GM21576 (cell line): ENCODE measurements around the gene ZNF750.

Experiments
- ATAC-seq: cut with Tn5 transposase; IDR thresholded peaks from one replicate; pipeline ENCODE4 v1.9.1; 2021; ENCODE audit warnings: mild to moderate bottlenecking, moderate library complexity; ENCODE audit not compliant: unreplicated experiment

ZNF750 gene

DNA sequence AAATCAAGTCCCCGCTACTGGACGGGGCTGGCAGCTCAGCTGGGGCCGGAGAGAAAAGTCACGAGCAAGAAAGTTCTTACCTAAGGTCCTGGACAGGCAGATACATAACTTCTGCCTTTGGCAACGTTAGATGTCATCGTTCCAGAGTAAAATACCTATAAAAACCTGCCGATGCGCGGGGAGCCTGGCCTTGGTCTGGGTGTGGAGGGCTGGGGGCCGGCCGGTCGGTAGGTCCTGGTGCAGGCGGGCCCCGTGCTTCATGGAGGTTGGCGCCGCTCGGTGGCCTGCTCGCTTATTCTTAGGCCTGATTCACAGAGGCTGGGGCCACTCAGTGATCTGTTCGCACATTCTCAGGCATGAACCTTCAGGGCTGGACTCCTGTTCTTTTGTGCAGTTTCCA lies 33.7 kb upstream of the ZNF750 start:
- no peak for ATAC-seq

DNA sequence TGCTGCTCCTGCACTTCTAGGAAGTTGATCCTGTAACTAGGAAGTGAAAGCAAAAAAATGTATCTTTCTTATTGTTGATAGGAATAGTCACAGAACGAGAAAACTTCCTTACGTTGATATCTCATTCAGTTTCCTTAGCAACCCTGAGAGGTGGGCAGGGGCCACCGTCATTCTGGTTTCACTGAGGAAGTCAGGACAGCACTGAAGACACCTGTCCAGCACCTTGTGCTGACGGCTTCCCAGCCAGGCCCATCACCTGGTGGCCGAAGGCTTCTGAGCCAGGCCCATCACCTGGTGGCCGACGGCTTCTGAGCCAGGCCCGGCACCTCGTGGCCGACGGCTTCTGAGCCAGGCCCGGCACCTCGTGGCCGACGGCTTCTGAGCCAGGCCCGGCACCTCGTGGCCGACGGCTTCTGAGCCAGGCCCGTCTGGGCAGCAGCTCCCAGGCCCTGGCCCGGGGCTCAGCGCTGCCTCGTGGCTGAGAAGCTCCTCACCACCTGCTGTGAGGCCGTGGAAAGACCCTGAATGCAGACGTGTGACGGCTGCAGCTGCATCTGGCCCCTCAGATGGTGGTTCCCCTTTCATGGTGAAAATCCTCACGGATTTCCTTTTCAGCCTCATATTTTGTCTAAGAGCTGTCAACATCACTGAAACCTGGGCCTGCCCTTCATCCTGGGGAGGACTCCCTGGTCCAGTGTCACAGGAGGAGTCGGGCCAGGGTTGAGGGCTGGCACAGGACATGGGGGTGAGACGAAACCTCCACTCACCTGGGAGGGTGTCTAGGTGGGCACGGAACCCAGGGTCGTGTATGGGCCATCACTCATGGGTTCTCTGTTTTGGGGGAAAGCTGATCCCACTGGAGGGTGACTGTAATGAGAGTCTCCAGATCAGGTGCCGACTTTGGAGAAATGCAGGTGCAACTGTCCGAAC lies 33.0 kb upstream of the ZNF750 start:
- no peak for ATAC-seq

DNA sequence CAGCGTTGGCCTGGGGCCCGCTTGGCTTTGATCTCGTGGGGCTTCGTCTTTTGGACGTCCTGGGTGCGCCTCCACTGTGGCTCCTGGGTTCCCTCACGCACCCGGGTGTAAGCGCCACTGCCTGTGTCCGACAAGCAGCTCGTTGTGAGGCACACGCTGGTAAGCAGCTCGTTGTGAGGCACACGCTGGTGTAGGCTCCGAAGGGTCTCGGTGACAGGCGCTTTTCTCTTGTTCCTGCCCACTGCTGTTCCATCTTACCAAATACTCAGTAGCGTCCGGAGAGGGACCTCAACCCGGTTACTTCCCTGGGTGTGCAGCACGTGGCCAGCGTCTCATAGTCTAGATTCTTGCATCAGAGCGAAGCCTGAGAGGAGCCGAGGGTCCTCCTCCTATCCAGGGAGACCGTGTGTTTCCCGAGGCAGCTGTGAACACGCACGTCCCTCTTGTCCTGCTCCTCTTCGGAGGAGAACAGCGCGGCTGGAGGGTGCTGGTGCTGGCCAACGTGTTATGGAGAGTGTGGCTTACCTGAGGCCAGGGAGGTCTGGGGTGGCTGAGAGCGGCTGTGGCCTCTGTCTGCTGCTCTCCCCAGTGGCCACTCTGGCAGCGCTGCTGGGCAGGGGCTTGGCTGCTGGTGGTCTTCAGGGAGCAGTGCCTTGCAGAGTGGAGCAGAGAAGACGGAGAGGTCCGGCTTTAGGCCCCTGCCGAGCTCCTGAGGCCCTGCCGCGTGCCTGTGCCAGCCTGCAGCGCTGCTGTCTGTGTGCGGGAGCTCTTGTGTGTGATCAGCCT lies 32.1 kb upstream of the ZNF750 start:
- ATAC-seq, result no peak

DNA sequence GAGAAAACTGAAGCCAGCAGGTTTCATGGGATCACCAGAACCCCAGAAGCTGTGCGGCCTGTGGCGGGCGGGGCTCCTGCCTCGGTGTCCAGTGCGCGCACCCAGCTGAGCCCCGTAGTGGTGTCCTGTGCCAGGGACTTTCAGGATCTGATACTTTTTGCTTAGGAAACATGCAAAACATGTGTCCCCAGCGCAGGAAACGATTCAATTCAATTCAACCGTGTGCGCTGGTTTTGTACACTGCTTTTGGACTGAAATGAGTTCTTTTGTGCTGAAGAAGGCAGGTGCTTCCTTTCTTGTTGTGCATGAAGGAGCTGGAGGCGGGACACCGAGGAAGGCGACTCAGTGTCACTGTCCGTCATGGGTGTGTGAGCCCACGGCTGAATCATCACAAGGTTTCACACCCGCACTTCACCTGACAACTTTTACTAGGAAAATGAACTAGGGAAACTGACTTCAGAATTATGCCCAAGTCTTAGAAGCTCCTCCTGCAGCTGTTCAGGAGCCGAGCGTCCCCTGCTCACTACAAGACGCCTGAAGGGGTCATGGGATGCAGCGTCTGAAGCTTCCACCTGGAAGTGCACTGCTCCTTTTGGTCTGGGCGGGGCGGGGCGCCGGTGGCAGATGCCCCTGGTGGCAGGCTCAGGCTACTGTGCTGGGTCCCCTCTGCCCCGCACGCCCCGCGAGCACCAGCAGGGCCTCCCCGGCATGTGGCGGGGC lies 31.4 kb upstream of the ZNF750 start:
- ATAC-seq, result peak; percentile 65

DNA sequence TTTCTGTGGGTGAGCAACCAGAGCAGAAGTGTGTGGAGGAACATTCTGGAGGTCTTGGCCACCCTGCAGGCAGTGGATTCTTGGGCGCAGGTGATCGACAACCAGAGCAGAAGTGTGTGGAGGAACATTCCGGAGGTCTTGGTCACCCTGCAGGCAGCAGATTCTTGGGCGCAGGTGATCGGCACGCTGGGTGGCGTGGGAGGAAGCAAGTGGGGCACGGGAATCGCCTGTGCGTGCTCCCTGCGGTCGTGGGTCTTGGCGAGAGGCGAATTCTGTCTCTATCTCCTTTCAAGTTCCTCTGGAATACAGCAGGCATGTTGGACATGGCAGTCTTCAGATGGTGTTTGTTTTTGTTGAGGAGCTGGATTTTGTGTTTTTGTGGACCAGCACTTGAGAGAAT lies 30.7 kb upstream of the ZNF750 start:
- ATAC-seq, result no peak

DNA sequence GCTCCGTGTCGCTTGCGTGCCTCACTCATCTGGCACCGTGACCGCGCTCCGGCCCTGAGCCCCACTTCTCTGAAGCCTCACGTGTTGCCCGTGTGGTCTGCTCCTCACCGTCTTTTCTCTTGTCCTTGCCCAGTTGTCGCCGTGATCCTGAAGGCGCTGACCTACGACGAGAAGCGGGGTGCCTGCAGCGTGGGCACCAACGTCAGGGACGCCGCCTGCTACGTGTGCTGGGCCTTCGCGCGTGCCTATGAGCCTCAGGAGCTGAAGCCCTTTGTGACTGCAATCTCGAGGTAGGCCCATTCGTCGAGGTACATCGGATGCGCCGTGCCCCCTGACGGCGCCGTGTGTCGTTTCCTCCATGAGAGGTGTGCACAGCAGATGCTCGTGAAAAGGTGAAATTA lies 30.3 kb upstream of the ZNF750 start:
- no peak for ATAC-seq

DNA sequence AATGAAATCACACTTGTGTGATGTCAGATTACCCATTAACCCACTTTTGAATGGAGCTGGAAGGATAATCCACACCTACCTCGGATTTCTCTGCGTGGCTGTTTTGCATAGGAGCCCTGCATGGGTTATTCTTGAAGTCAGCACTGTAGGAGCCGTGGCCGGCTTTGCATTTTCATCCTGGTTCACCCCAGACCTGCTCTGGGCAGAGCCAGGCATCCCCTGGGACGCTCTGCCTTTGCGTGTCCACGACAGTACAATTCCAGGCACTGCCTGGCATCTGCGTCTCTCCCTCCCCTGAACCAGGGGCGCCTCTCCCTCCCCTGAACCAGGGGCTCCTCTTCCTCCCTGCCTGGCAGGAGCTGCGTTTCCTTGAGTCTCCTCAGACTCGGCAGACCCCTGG lies 29.7 kb upstream of the ZNF750 start:
- no peak for ATAC-seq

DNA sequence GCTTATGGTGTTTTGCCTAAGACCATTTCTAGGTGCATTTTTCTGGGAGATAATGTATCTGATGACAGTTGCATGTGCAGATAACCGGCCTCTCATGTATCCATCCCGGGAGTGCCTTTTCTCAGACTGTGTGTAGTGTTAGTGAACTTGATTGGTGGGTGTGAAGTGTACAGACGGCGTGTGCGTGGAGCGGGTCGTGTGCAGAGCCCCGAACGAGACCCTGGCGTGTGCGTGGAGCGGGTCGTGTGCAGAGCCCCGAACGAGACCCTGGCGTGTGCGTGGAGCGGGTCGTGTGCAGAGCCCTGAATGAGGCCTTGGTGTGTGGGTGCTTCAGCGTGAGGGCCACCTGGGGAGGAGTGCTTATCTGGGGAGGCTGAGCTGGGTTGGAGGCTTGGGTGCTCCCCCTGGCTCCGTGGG lies 28.9 kb upstream of the ZNF750 start:
- ATAC-seq, result no peak

DNA sequence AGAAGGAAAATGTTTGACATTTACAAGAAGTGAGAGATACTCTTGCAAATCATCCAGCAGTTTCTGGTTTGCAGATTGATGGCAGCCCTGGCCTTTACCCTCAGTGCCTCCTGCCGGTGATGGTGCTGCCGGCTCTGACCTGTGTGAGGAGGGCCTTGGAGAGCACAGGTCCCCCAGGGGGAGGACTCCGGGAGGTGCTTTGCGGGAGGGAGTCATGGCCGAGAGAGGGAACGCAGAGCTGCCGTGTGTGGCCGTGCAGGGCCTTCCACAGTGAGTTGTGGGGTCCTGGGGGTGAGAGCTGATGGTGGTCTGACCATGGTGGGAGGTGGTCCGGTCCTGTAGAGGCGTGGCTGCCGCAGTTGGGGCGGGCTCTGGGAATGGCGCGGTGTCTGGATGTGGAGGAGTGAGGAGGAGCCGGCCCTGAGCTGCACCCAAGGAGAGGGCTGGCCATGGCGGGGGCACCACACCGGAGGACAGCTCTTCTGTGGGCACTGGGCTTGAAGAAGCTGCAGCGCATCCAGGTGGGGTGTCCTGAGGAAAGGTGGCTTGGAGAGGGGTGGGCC lies 28.0 kb upstream of the ZNF750 start:
- ATAC-seq, result no peak

DNA sequence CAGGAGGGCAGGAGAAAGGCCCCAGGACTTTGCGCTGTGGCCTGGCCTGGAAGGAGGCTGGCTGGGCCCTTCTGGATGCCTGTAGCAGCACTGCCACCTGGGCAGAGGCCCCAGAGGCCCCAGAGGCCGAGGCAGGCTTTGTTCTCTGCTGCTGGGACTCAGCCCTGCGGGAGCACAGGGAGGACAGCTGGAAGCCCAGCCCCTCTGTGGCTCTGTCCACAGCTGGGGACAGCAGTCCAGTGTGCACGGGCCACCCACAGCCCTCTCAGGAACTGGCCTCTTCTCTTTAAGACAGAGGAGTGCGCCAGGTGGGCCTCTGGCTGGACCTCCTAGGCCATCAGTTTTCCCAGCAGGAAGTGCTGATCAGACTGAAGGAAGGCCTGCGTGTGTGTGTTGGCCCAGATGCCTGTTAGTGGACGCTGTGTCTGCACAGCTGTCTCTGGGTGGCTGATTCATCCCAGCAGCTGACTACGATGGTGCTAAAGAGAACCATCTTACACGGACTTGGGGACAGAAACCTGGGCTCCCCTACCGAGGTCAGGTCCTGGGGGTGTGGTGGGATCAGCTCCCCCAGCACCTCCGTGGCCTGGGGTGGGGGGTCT lies 26.9 kb upstream of the ZNF750 start:
- ATAC-seq, result no peak

DNA sequence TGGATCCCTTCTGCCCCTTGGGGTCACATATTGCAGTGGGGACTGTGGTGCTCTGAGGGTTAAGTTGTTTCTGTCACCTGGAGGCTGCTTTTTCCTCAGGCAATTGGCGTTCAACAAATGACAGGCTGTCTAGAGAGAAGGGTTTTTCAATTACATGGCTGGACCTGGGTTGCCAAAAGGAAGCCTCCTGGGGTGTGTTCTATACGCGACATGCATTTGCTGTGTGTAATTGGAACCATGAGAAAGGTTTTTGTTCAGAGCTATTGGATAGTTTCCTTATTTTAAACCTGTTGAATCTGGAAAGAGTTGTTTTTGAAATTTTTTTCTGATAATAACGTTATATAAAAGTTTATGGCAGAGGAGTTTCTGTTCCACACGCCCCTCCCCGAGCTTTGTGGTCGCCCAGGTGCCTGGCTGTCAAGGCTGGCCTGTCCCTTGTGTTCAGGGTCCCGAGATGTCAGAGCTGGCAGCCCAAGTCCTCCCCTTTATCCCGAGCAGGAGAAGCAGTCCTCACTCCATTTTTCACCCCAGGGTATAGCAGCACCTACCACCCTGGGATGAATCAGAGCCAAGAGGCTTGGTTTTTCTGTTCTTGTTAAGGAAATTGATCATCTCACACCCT lies 26.1 kb upstream of the ZNF750 start:
- ATAC-seq, result no peak

DNA sequence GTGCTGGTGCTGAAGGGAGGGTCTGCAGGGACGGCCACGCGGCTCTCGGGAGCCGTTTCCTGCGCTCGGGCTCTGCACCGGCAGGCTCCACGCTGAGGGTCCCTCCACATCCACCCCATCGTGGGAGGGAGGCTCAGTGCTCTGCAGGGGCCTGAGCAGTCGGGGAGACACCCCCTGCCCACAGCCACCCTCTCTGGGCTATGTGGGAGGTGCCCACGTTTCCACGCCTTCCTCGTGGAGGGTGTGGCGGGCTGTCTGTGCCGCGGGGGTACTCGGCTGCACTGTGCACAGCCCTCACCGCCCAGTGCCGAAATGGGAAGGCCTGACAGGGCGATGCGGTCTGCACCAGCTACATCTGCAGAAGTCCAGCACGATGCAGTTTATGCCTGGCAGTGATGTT lies 25.5 kb upstream of the ZNF750 start:
- no peak for ATAC-seq

DNA sequence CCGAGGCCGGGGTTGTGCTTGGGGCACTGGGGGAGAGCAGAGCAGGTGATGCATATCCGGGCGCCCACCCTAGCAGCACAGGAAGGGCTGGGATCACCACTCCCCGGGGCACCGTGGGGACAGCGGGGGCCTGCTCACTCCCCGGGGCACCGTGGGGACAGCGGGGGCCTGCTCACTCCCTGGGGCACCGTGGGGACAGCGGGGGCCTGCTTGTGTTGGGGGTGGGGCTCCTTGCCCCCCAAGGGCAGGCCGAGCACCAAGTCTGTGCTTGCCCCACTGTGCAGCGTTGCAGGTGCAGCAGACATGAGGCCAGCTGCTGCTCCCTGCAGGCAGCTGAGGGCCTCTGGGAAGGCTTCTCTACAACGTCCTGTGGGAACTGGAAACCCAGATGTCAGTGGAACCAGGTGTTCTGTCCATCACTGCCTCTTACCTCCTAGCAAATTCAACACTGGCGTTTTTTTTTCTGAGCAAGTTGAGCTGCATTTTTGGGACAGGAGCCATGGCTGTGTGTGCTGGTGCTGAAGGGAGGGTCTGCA lies 25.0 kb upstream of the ZNF750 start:
- no peak for ATAC-seq

DNA sequence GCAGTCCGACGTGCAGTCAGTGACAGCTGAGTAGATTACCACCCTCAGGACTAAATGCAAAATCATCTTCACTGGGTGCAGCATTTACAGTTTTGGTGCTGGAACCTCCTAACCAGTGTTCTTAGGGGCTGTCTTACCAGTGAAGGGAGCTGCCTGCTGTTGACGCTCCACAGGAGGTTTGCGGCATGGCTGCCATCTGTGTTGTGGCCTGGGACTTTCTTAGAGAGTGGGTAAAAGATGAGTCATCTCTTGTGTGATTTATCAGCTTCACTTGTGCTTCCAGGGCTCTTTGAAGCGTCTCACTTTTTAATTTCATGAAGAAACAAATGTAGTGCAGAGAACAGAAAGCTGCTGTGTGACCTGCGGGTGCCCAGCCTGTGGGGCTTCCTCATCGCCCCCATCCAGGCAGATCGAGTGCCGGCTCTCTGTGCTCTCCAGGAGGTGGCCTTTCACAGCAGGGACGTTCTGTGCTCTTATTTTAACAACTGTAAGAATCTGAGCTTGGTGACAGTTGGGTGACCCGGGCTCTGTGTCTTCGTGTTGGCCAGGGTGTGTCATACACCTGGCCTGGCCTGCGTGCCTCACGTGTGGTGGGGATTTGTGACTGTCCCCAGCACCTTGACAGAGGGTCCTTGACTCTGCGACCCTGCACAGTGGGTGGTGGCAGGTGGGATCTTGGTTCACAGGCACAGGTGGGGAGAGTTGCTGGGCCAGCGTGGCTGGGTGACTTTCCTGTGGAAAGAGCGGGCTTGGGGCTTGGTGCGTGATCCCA lies 24.3 kb upstream of the ZNF750 start:
- ATAC-seq, result peak; percentile 67

DNA sequence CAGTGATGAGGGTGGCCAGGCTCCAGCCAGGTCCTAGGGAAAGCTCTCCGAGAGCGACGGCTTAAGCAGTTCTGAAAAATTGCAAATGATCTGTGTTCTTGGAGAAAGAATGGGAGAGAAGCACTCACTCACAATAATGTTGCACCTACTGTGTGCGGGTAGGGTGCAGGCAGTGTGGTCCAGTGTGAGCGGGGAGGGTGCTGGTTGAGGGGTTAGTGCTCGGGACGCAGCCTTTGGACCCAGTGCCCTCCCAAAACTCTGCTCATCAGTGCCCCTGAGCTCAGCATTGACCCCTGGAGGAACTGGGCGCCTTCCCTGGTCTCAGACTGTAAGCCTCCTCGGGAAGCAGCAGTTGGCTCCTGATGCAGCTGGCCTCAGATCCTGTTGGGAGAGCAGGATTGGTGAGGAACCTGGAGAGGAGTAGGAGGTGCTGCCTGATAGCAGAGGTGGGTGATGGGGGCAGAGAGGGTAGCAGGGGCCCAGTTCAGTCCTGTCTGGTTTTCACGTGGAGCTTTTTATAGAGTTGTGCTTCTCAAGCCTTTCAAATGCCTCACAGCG lies 23.6 kb upstream of the ZNF750 start:
- no peak for ATAC-seq

DNA sequence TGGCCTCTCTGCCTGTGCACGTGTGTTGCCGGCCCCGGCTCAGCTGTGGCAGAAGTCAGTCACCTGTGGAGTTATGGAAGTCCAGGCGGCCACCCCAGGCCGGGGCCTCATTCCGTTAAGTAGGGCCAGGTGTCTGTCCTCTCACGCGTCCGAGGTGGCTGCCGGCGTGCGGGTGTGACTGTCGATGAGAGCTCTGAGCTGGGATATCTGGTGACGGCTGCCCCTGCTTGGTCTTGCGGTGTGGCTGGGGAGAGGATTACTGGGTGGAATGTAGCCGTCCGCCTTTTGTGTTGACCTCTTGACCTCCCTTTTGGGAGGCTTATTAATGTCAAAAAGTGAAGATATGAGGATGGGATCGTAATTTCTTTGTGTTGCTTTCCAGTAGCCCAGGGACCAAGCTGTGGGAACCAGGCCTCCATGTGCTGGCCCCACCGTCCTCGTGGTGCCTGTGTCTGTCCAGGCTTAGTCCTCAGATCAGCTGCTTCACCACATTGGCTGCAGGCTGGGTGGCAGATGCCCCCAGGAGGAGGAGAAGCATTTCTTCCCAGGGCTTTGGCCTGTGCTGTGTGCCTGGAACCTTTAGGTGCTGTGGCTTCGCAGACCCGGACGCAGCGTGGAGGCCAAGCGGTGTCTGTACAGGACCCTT lies 23.0 kb upstream of the ZNF750 start:
- ATAC-seq, result no peak

DNA sequence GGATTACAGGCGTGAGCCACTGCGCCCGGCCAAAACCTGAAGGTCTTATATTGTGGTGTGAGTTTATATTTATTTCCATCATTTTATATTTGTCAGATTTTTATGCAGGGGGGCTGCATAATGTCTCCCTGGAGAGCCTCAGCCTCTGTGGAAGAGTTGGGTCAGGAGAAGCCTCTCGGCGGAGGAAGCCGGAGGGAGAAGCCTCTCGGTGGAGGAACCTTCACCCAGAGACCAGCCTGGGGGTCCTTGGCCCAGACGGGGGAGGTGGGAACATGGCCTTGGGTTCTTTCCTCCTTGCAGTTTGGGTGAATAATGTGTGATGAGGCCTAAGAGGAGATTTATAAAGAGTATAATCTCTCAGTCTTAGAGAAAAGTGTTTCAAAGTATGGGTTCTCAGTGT lies 22.4 kb upstream of the ZNF750 start:
- ATAC-seq, result no peak

DNA sequence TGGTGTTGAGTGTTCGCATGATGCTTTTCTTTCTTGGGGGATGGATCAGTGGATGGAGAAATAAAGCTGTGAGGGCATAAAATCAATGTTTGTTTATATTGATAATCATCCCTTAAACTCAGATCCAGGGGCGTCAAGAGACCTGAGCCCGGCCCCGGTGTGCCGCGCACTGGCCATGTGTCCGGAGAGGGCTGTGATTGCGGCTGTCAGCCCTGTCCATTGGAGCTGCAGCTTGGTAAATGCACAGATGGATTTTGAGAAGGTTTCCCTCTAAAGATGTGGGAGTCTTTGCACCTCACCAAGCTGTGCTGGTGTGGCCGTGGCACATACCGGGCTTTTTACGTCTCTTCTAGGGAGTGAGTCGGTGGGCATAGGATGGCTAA lies 21.6 kb upstream of the ZNF750 start:
- ATAC-seq, result no peak
